GM12878 (cell line): ENCODE results near the gene SYTL1. TPM values are rescaled to one million over a fixed set of nuclear protein-coding genes. Genes with fewer than 3 reads are reported as not detected.
A peak's percentile ranks its signal among the peaks of the same experiment; 100 is the strongest.

Experiments
- ATAC-seq: fragments of 200-7000 bp; cut with Tn5 transposase; 3 replicates; pipeline ENCODE4 v1.9.1; 2020; ENCODE audit warnings: mild to moderate bottlenecking, moderate library complexity
- Bru-seq: library from RNA; stranded (reverse); fragments of 400-500 nt; gene quantifications from one replicate; lab custom pipeline; 2021; lab: Mats Ljungman, UMichigan
- BruChase-seq, 2 experiments: library from RNA; stranded (reverse); fragments of 400-500 nt; gene quantifications; one replicate each; lab custom pipeline; 2021; lab: Mats Ljungman, UMichigan
- BruUV-seq: library from RNA; stranded (reverse); fragments of 400-500 nt; replicated peaks from 2 replicates; lab custom pipeline; 2021; lab: Mats Ljungman, UMichigan
- CTCF ChIA-PET: fragments of 300-600 bp; sonication (Branson Sonifier 250); formaldehyde crosslinking; extraction: SDS; loops from one replicate; lab custom pipeline; 2021; ENCODE audit warnings: inconsistent platforms; lab: Yijun Ruan, JAX
- POLR2A ChIA-PET: fragments of 350-600 bp; formaldehyde crosslinking; extraction: SDS; loops from one replicate; lab custom pipeline; 2021; ENCODE audit warnings: inconsistent platforms; lab: Charles Lee
- RAD21 ChIA-PET: fragments of 300-600 bp; sonication (Branson Sonifier 250); formaldehyde crosslinking; loops from one replicate; lab custom pipeline; 2023; ENCODE audit warnings: antibody characterized with exemption; ENCODE audit not compliant: unreplicated experiment; lab: Charles Lee
- SMC1A ChIA-PET: fragments of 300-600 bp; sonication (Branson Sonifier 250); formaldehyde crosslinking; loops from one replicate; lab custom pipeline; 2023; ENCODE audit not compliant: unreplicated experiment, uncharacterized antibody; lab: Charles Lee
- DNase-seq: peaks from one replicate; pipeline ENCODE4 v3.0.0-alpha.2; 2011; ENCODE audit warnings: low read depth, low spot score
- FAIRE-seq: peaks from 3 replicates; lab custom pipeline; 2011; peaks lifted over from hg19 to GRCh38; lab: Jason Lieb, UNC
- H2AFZ ChIP-seq: 2 replicates; pipeline ENCODE4 v1.6.0; 2011; ENCODE audit warnings: low read depth, low read length, control low read depth; ENCODE audit not compliant: control insufficient read depth
- H3K27ac ChIP-seq: 2 replicates; pipeline ENCODE4 v1.5.1; 2011; ENCODE audit warnings: control low read depth; ENCODE audit not compliant: control insufficient read depth, insufficient read depth
- H3K27me3 ChIP-seq, 2 experiments: replicated peaks in 1 of 2; 2 replicates each; pipeline versions ENCODE4 v1.6.0 to v1.6.1; 2011; ENCODE audit warnings: low read length in 1 of 2; ENCODE audit not compliant: control insufficient read depth in 2 of 2, insufficient read depth in 2 of 2
- H3K36me3 ChIP-seq, 2 experiments: 2 replicates each; pipeline ENCODE4 v1.5.1; 2011; ENCODE audit warnings: low read length in 1 of 2; ENCODE audit not compliant: control insufficient read depth in 2 of 2, insufficient read depth in 2 of 2
- H3K4me1 ChIP-seq: 2 replicates; pipeline ENCODE4 v1.6.1; 2011; ENCODE audit warnings: mild to moderate bottlenecking, low read length, moderate library complexity, mixed read lengths; ENCODE audit not compliant: control insufficient read depth, insufficient read depth
- H3K4me2 ChIP-seq: 2 replicates; pipeline ENCODE4 v1.6.0; 2011; ENCODE audit warnings: control low read depth; ENCODE audit not compliant: control insufficient read depth, insufficient read depth
- H3K4me3 ChIP-seq: fragments of 200-600 bp; sonication (generic); 2 replicates; pipeline ENCODE4 v1.5.1; 2016
- H3K79me2 ChIP-seq: 2 replicates; pipeline ENCODE4 v1.6.0; 2011; ENCODE audit warnings: low read length; ENCODE audit not compliant: control insufficient read depth, insufficient read depth
- H3K9ac ChIP-seq: 2 replicates; pipeline ENCODE4 v1.8.0; 2011; ENCODE audit warnings: low read length, control low read depth, mixed read lengths; ENCODE audit not compliant: control insufficient read depth, insufficient read depth
- H3K9me3 ChIP-seq: replicated peaks from 3 replicates; pipeline ENCODE4 v1.5.1; 2011; ENCODE audit warnings: mild to moderate bottlenecking, low read length; ENCODE audit not compliant: control insufficient read depth, insufficient read depth
- H4K20me1 ChIP-seq: 2 replicates; pipeline ENCODE4 v1.6.0; 2011; ENCODE audit not compliant: control insufficient read depth, insufficient read depth
- BHLHE40 ChIP-seq, 2 experiments: fragments of 450-650 bp in 1 of 2; IDR thresholded peaks; 2 replicates each; pipeline ENCODE4 v1.6.1; 2011 to 2017; ENCODE audit warnings: low read depth in 2 of 2, borderline replicate concordance in 1 of 2, improper control_type of control experiment in 1 of 2, low read length in 1 of 2, mild to moderate bottlenecking in 1 of 2
- CHD4 ChIP-seq: fragments of 200-600 bp; sonication (generic); IDR thresholded peaks from 2 replicates; pipeline ENCODE4 v1.6.1; 2016; ENCODE audit warnings: mild to moderate bottlenecking
- GATAD2B ChIP-seq: fragments of 450-650 bp; conservative IDR thresholded peaks from 2 replicates; pipeline ENCODE4 v1.6.1; 2017; ENCODE audit warnings: low read depth, mild to moderate bottlenecking, moderate library complexity
- MEF2A ChIP-seq: IDR thresholded peaks from 2 replicates; pipeline ENCODE4 v1.6.1; 2011; ENCODE audit warnings: low read depth, mild to moderate bottlenecking, low read length, moderate library complexity; ENCODE audit not compliant: insufficient read depth
- PAX5 ChIP-seq: IDR thresholded peaks from 2 replicates; pipeline ENCODE4 v1.6.1; 2011; ENCODE audit warnings: low read depth, low read length, borderline replicate concordance
- RFX5 ChIP-seq: IDR thresholded peaks from 2 replicates; pipeline ENCODE4 v1.6.1; 2011; ENCODE audit warnings: low read depth, low read length, improper control_type of control experiment
- YBX1 ChIP-seq: fragments of 450-650 bp; IDR thresholded peaks from 2 replicates; pipeline ENCODE4 v1.6.1; 2016; ENCODE audit warnings: antibody characterized with exemption
- ZNF592 ChIP-seq: fragments of 450-650 bp; IDR thresholded peaks from 2 replicates; pipeline ENCODE4 v1.6.1; 2017; ENCODE audit warnings: mild to moderate bottlenecking, moderate library complexity
- WGBS: methylation state at CpG from one replicate; pipeline ENCODE4 v1.1.6; 2016; ENCODE audit warnings: low lambda C conversion rate; ENCODE audit not compliant: insufficient replicate concordance, insufficient coverage; ENCODE audit errors: missing lambda C conversion rate; 5-methylcytosine and 5-hydroxymethylcytosine counted together
- in situ Hi-C: fragments of 300-500 bp; cut with MboI; formaldehyde crosslinking; loops from 9 replicates; pipeline ENCODE4 v1.14.3; 2018; ENCODE audit warnings: mixed read lengths
- intact Hi-C: fragments of 100-400 bp; cut with micrococcal nuclease; formaldehyde crosslinking; loops from one replicate; pipeline ENCODE4 v1.14.2; 2022; ENCODE audit not compliant: unreplicated experiment
- long read RNA-seq, 2 experiments: library from polyadenylated mRNA; unstranded; transcript quantifications; one replicate each; pipeline ENCODE4 v2.0.0, GENCODE V29; 2019 to 2020
- polyA minus RNA-seq, 3 experiments: library from RNA; depleted of rRNA, polyadenylated mRNA; stranded (reverse); fragments of >200 nt; gene quantifications; 2 replicates each; pipeline ENCODE4 v1.2.3, GENCODE V29; 2011
- polyA plus RNA-seq, 11 experiments: library from polyadenylated mRNA; depleted of rRNA in 4 of 11; unstranded in 6 of 11; stranded (reverse) in 5 of 11; fragments of >200 nt; fragmentation: Nextera tagmentation in 4 of 11; fragmentation: Illumina TruSeq in 1 of 11; extraction: Ambion mirVana in 4 of 11; extraction: Trizol in 1 of 11; gene quantifications; 1 replicate in 1 of 11; 2 replicates in 10 of 11; pipeline versions ENCODE4 v1.2.1 to v1.2.3, GENCODE V29; 2011 to 2016; ENCODE audit warnings: inconsistent platforms in 2 of 11, missing spikeins in 2 of 11, low read depth in 1 of 11
- total RNA-seq, 4 experiments: library from RNA; depleted of rRNA in 3 of 4; stranded (reverse); fragments of >200 nt in 3 of 4; fragmentation: Illumina TruSeq in 1 of 4; extraction: Trizol in 1 of 4; gene quantifications; 2 replicates each; pipeline versions ENCODE4 v1.2.1 to v1.2.3, GENCODE V29; 2013 to 2021
- TF ChIP-seq, protein P1 (sequence below), 3 experiments: IDR thresholded peaks in 2 of 3; conservative IDR thresholded peaks in 1 of 3; 2 replicates each; pipeline ENCODE4 v1.5.1; 2011; ENCODE audit warnings: low read depth in 3 of 3, low read length in 3 of 3, mild to moderate bottlenecking in 3 of 3, control low read depth in 2 of 3, moderate library complexity in 2 of 3, inconsistent platforms in 1 of 3, mixed read lengths in 1 of 3; ENCODE audit not compliant: control insufficient read depth in 2 of 3, insufficient read depth in 1 of 3; ENCODE audit errors: extremely low read depth in 1 of 3

Gene SYTL1, protein sequence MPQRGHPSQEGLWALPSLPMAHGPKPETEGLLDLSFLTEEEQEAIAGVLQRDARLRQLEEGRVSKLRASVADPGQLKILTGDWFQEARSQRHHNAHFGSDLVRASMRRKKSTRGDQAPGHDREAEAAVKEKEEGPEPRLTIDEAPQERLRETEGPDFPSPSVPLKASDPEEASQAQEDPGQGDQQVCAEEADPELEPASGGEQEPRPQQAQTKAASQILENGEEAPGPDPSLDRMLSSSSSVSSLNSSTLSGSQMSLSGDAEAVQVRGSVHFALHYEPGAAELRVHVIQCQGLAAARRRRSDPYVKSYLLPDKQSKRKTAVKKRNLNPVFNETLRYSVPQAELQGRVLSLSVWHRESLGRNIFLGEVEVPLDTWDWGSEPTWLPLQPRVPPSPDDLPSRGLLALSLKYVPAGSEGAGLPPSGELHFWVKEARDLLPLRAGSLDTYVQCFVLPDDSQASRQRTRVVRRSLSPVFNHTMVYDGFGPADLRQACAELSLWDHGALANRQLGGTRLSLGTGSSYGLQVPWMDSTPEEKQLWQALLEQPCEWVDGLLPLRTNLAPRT
- total RNA-seq (2013; cell fraction: nucleolus; rRNA removed), result 12.0 and 13.7 TPM in 2 replicates
- total RNA-seq (2014; rRNA removed) (37.2 and 42.5 TPM in 2 replicates), total RNA-seq (2014; rRNA removed; fragmentation: Illumina TruSeq; extraction: Trizol) (6.2 and 8.1 TPM in 2 replicates), total RNA-seq (2021) (37.5 and 38.6 TPM in 2 replicates), polyA plus RNA-seq (2011; rRNA removed) (1.5 and 2.7 TPM in 2 replicates), polyA plus RNA-seq (2014; fragmentation: Illumina TruSeq; extraction: Trizol) (1.2 and 3.7 TPM in 2 replicates), polyA plus RNA-seq (2014; fragmentation: Nextera tagmentation; extraction: Ambion mirVana) (1 to 10 TPM in 1 of 2 experiments, under 1 TPM in 1; 0.72 to 3.5 TPM), polyA plus RNA-seq (2014; rRNA removed) (45.6 and 59.4 TPM in 2 replicates), polyA plus RNA-seq (2016; fragmentation: Nextera tagmentation; extraction: Ambion mirVana) (10 to 100 TPM; 21.5 to 33.9 TPM), polyA minus RNA-seq (2011; rRNA and poly(A)+ RNA removed) (3.4 and 3.9 TPM in 2 replicates), Bru-seq, nascent RNA (percentile 48 among the genes with signal in this experiment), BruChase-seq, experiment 1, labeled RNA remaining after a 6-hour chase (percentile 53 among the genes with signal in this experiment), BruChase-seq, experiment 2, labeled RNA remaining after a 2-hour chase (percentile 48 among the genes with signal in this experiment)
- polyA plus RNA-seq (2011; ENCODE audit: low read depth), result 13.8 TPM
- polyA plus RNA-seq (2011; cell fraction: cytosol; rRNA removed), result 4.7 and 7.5 TPM in 2 replicates
- polyA plus RNA-seq (2011; cell fraction: nucleus; rRNA removed), result 55.7 and 74.6 TPM in 2 replicates
- 31.4 and 46.3 TPM in 2 replicates for polyA plus RNA-seq (2012)
- polyA minus RNA-seq (2011; cell fraction: cytosol; rRNA and poly(A)+ RNA removed), result 1.1 and 1.7 TPM in 2 replicates
- 5.9 and 6.8 TPM in 2 replicates for polyA minus RNA-seq (2011; cell fraction: nucleus; rRNA and poly(A)+ RNA removed)
- long read RNA-seq, experiment 1, partial matches to known transcripts, result 0 of 3 reads
- long read RNA-seq, experiment 1, other reads (novel, unspliced or antisense), result 1 of 3 reads
- long read RNA-seq, experiment 2, partial matches to known transcripts, result 0 of 1 reads
- long read RNA-seq, experiment 2, other reads (novel, unspliced or antisense), result 1 of 1 reads

DNA sequence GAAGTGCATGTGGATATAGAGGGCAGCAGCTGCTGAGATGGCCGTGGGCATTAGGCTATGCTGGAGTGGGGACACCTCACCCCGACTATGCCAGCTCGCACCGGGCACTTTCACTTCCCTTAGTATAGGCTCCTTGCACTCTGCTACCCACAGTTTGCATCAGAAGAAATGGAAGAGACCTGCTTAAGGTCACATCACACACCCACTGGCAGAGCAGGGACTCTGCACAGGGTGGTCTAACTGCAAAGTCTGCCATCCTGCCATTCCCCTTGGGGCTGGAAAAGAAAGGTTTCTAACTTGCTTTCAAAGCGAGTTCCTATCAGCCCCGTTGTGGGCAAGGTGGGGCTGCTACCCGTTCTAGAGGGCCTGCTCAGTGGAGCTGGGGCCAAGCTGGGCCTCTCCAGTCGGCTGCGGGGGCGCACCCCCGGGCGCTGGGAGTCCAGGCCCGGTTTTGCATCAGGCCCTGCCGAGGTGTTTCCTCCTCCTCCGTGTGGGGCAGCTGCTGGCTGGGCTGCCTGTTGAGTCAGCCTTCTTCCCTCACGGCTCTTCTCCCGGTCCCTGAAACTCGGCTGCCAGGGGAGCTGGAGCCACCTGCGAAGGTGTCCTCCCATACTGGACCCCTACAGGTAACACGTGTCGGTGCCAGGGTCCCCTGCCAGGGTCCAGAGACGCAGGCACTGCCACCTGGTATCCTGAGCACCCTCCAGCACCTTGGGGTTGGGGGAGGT lies at the start of gene SYTL1:
Gene SYTL1 (plus strand): TSS at position 498 of the 728 bp plus-strand sequence. CDS start 3,313 bp downstream, outside the sequence.
- no peaks in the 10 kb centered on the region for H4K20me1 ChIP-seq
- H3K27ac ChIP-seq, result peak within 1 kb of the TSS; percentile 73
- DNase-seq (no peak), FAIRE-seq (no peak), ATAC-seq (peak; percentile 85)
- RAD21 ChIA-PET, result interaction anchor here (0.9 to 1.2 kb wide), 3 partner anchors 9 to 54 kb away, joined by 3 read pairs; no protein-coding TSS in a partner anchor
- H3K4me1 ChIP-seq, result peaks cover 33% of the 10 kb centered on the region
- peaks cover 5% of the 10 kb centered on the region for H3K79me2 ChIP-seq
- H3K4me2 ChIP-seq, result peak within 1 kb of the TSS; percentile 80
- H2AFZ ChIP-seq, result peak within 1 kb of the TSS; percentile 74
- H3K27me3 ChIP-seq, result no peaks in the 10 kb centered on the region
- no peaks in the 10 kb centered on the region for H3K36me3 ChIP-seq
- intact Hi-C loops, result no loop called here
- POLR2A ChIA-PET, result interaction anchor here (0.6 to 2.2 kb wide), 4 partner anchors 19 to 1297 kb away, joined by 3 to 6 read pairs (median 4); no protein-coding TSS in a partner anchor
- SMC1A ChIA-PET, result interaction anchor here (0.8 to 1.5 kb wide), 5 partner anchors 9 to 215 kb away, joined by 3 to 6 read pairs (median 4); no protein-coding TSS in a partner anchor
- BruUV-seq, result no TSS peak
- peak within 1 kb of the TSS; percentile 72 for H3K4me3 ChIP-seq
- CTCF ChIA-PET, result interaction anchor here (0.7 to 3.5 kb wide), 11 partner anchors 9 to 215 kb away, joined by 3 to 23 read pairs (median 4); partner anchors contain the start of gene MAP3K6
- WGBS, result 3% methylated on average over 22 of the region's 22 CpGs
- H3K9ac ChIP-seq, result peak within 1 kb of the TSS; percentile 79
- no peaks in the 10 kb centered on the region for H3K9me3 ChIP-seq
- in situ Hi-C loops, result no loop called here
- peak; percentile 26; the same call in 1 of the 2 replicates for TF ChIP-seq PAX5
- peak; percentile 18 to 39; a peak in 1 of 4 replicates for TF ChIP-seq BHLHE40 (IDR thresholded peaks at IDR 0.05; ENCODE audit: borderline replicate concordance in 1 of 2, low read depth in 2 of 2, low read length in 1 of 2)
- TF ChIP-seq ZNF592, result no peak
- no peak for TF ChIP-seq MEF2A
- peak; percentile 41; the same call in 1 of the 2 replicates for TF ChIP-seq RFX5
- 0 out of 2 replicates have a peak, but pooled peaks have one; percentile 47 for TF ChIP-seq GATAD2B
- no peak for TF ChIP-seq YBX1
- TF ChIP-seq, protein P1, sequence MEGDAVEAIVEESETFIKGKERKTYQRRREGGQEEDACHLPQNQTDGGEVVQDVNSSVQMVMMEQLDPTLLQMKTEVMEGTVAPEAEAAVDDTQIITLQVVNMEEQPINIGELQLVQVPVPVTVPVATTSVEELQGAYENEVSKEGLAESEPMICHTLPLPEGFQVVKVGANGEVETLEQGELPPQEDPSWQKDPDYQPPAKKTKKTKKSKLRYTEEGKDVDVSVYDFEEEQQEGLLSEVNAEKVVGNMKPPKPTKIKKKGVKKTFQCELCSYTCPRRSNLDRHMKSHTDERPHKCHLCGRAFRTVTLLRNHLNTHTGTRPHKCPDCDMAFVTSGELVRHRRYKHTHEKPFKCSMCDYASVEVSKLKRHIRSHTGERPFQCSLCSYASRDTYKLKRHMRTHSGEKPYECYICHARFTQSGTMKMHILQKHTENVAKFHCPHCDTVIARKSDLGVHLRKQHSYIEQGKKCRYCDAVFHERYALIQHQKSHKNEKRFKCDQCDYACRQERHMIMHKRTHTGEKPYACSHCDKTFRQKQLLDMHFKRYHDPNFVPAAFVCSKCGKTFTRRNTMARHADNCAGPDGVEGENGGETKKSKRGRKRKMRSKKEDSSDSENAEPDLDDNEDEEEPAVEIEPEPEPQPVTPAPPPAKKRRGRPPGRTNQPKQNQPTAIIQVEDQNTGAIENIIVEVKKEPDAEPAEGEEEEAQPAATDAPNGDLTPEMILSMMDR (IDR thresholded peaks at IDR 0.05 in 2 of 3, conservative IDR thresholded peaks at IDR 0.05 in 1 of 3; ENCODE audit: control insufficient read depth in 2 of 3, extremely low read depth in 1 of 3, insufficient read depth in 1 of 3, low read depth in 3 of 3, low read length in 3 of 3), result no peak
- TF ChIP-seq CHD4, result no peak
